Stomach (tissue), 4 donors: ENCODE results near the gene FRAT2.

ENCODE experiments used
- EP300 ChIP-seq: sonication (generic); formaldehyde crosslinking; IDR thresholded peaks from one replicate; pipeline ENCODE4 v1.6.1; 2017; ENCODE audit warnings: antibody characterized with exemption
- POLR2A ChIP-seq, 4 donors: fragments of 450-650 bp; IDR thresholded peaks; one replicate each; pipeline ENCODE4 v1.6.1; 2016; ENCODE audit warnings: antibody characterized with exemption in 4 of 4, control low read depth in 2 of 4, mild to moderate bottlenecking in 1 of 4, moderate library complexity in 1 of 4
- POLR2AphosphoS5 ChIP-seq, 3 donors: sonication (generic); formaldehyde crosslinking; IDR thresholded peaks; one replicate each; pipeline ENCODE4 v1.6.1; 2016; ENCODE audit warnings: antibody characterized with exemption in 3 of 3
- TF ChIP-seq, protein P1 (sequence below), 7 experiments: fragments of 450-650 bp in 4 of 7; fragments of 200-600 bp in 3 of 7; sonication (generic) in 3 of 7; IDR thresholded peaks; one replicate each; pipeline ENCODE4 v1.5.1; 2016 to 2019; ENCODE audit warnings: antibody characterized with exemption in 7 of 7, control low read depth in 2 of 7, mild to moderate bottlenecking in 1 of 7

DNA sequence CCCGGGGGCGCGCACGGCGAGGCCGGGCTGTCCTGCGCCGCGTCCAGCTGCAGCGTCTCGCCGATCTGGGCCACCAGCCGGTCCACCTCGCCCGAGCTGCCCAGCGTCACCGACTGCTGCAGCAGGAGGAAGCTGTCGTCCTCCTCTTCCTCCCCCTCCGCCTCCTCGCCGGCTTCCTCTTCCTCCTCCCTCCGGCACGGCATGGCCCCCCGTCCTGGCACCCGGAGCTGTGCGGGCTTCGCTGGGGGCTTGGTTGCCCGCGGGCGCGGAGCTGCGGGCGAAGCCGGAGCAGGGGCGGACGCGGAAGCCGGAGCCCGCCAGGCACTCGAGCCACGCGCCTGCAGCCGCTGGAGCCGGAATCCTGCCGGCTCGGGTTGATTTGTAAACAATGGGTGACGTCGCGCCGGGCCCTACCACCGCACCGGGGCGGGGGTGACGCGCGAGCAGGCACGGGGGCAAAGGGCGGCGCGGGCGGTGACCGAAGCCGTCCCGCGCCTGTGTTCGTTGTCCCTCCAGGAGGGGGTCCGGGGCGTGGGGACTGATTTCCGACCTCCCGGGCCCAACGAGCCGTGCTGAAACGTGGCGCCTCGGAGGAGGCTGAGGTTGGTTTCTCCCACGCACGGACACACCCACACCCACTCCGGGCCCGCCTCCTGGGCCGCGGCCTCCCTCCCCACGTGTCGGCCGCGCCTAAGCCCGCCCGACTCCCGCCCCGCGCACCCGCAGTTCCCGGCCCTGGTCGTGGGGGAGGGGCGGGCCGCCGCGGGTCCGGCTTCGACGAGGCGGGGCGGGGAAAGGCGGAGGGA is at the start of gene FRAT2:
- TF ChIP-seq, protein P1, sequence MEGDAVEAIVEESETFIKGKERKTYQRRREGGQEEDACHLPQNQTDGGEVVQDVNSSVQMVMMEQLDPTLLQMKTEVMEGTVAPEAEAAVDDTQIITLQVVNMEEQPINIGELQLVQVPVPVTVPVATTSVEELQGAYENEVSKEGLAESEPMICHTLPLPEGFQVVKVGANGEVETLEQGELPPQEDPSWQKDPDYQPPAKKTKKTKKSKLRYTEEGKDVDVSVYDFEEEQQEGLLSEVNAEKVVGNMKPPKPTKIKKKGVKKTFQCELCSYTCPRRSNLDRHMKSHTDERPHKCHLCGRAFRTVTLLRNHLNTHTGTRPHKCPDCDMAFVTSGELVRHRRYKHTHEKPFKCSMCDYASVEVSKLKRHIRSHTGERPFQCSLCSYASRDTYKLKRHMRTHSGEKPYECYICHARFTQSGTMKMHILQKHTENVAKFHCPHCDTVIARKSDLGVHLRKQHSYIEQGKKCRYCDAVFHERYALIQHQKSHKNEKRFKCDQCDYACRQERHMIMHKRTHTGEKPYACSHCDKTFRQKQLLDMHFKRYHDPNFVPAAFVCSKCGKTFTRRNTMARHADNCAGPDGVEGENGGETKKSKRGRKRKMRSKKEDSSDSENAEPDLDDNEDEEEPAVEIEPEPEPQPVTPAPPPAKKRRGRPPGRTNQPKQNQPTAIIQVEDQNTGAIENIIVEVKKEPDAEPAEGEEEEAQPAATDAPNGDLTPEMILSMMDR (IDR thresholded peaks at IDR 0.05): no peak
- TF ChIP-seq POLR2A (IDR thresholded peaks at IDR 0.05) (peak in 1 of 4 donors; percentile 60), POLR2AphosphoS5 (IDR thresholded peaks at IDR 0.05) (peak; percentile 50 to 94 (median 88)), EP300 (peak; percentile 44)
